Measurements from ENCODE around the gene SNRNP25. TPM values are rescaled to one million over a fixed set of nuclear protein-coding genes. Genes with fewer than 3 reads are reported as not detected.
A peak's percentile ranks its signal among the peaks of the same experiment; 100 is the strongest.
"Not testable (repeated sequence)": the region's sequence is repeated elsewhere in the genome, so short reads cannot be mapped to it uniquely, and the experiment has no call there.

Gene SNRNP25
- total and polyA plus RNA-seq, 11 donors, result 41.6 to 127 (median 56.7) TPM

DNA sequence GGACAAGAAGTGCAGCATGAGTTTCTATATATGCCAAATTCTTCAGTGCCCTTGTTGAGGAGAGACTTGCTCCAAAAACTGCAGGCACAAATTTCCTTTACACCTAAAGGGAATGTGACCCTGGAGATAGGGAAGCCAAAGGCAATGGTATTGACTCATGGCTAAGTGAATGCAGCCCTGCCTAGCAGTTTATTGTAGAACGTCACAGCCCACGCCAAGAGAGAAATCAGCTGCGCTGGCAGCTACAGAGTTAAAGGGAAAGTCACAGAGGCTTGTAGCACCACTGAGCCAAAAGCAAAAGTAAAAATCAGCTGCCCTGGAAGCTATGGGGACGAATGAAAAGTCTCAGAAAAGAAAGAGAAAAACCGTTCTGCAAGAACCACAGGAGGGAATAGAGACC is 10.3 kb upstream of the SNRNP25 start:
- TF ChIP-seq POLR2A (IDR thresholded peaks at IDR 0.05), result no peak
- no peak for TF ChIP-seq CTCF (IDR thresholded peaks at IDR 0.05)
- Histone ChIP-seq H3K36me3 (peaks cover 0 to 34% (median 28%) of the 10 kb centered on the region in 9 donors), H3K4me3 (no peak overlapping the region), H3K9me3 (no peaks in the 10 kb centered on the region), H3K27ac (no peak overlapping the region), H3K4me1 (peaks cover 0 to 6% (median 0%) of the 10 kb centered on the region in 12 donors), H3K27me3 (no peaks in the 10 kb centered on the region)
- WGBS, 4 donors, result 80 to 88% (median 82%) methylated on average over 5 of the region's 5 CpGs
- ATAC-seq, result no peak
- intact Hi-C loops (cut with DNase I), result no loop called here
- no peak for DNase-seq

- intact Hi-C loops (cut with DNase I), result no loop called here
- 89 to 95% (median 95%) methylated on average over 8 of the region's 8 CpGs for WGBS, 4 donors
- Histone ChIP-seq H3K36me3 (peaks cover 0 to 36% (median 28%) of the 10 kb centered on the region in 9 donors), H3K4me3 (no peak overlapping the region), H3K4me1 (no peaks in the 10 kb centered on the region), H3K27me3 (no peaks in the 10 kb centered on the region), H3K9me3 (no peaks in the 10 kb centered on the region), H3K27ac (no peak overlapping the region)
- no peak for TF ChIP-seq CTCF (IDR thresholded peaks at IDR 0.05)
- TF ChIP-seq POLR2A (IDR thresholded peaks at IDR 0.05), result no peak
- ATAC-seq (no peak), DNase-seq (peak in 1 of 5 donors; percentile 3)
Measured at GRCh38 chr16:44655-45054, 9.0 kb upstream of the SNRNP25 start.

DNA sequence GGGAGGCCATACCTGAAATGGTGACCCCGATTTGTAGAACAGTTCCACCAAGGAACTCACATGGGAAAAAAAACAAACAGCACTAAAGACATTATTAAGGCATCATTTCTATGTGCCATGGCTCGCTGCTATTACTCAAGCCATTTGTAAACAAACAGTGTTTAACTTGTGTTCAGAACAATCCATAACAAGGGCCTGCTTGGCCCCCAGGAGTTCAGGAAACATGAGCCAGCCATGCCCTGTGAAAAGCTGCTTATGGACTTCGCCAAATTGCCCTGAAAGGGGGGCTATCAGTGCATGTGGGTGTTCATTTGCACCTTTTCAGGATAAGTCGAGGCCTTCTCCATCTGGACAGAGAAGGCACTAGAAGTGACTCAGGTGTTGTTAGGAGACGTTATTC is 8.2 kb upstream of the SNRNP25 start:
- H3K4me1 ChIP-seq, result no peaks in the 10 kb centered on the region
- intact Hi-C loops (cut with DNase I), result no loop called here
- no peak overlapping the region for H3K4me3 ChIP-seq
- 95 to 99% (median 96%) methylated on average over 5 of the region's 5 CpGs for WGBS, 4 donors
- TF ChIP-seq POLR2A (IDR thresholded peaks at IDR 0.05), result no peak
- no peaks in the 10 kb centered on the region for H3K27me3 ChIP-seq
- no peak overlapping the region for H3K27ac ChIP-seq
- ATAC-seq (no peak), DNase-seq (peak in 1 of 5 donors; percentile 2)
- no peaks in the 10 kb centered on the region for H3K9me3 ChIP-seq
- H3K36me3 ChIP-seq, result peaks cover 0 to 36% (median 32%) of the 10 kb centered on the region in 9 donors

DNA sequence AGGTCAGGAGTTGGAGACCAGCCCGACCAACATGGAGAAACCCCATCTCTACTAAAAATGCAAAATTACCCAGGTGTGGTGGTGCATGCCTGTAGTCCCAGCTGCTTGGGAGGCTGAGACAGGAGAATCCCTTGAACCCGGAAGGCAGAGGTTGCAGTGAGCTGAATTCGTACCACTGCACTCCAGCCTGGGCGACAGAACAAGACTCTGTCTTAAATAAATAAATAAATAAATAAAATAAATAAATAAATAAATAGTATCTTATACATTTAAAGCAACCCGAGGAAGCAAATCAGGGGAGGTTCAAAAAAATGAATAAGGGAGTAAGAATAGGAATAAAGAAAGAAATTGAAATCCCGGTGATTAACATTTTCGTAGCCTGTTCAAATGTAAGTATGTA is 7.1 kb upstream of the SNRNP25 start:
- 95 to 97% (median 96%) methylated on average over 7 of the region's 7 CpGs for WGBS, 4 donors

DNA sequence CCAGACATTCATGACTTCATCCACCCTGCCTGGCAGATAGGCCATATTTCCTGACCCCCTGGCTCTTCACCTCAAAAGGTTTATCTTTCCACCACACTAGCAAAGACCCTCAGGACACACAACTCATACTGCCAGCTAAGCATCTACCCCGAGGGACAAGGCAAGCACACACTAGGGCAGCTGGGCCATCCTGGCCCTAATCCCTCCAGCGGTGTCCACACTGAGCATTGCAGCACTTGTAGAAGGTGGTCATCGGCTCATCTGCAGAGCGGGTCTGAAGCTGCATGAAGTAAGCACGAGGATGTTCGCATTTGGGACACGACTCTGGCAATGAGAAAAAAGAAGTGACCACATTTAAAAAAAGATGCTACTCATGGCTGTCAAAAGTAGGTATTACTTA is 6.4 kb upstream of the SNRNP25 start:
- Histone ChIP-seq H3K36me3 (peaks cover 0 to 46% (median 35%) of the 10 kb centered on the region in 9 donors), H3K27me3 (no peaks in the 10 kb centered on the region), H3K9me3 (no peaks in the 10 kb centered on the region), H3K4me1 (peaks cover 0 to 12% (median 0%) of the 10 kb centered on the region in 12 donors), H3K4me3 (no peak overlapping the region), H3K27ac (no peak overlapping the region)
- TF ChIP-seq POLR2A (IDR thresholded peaks at IDR 0.05) (no peak), CTCF (IDR thresholded peaks at IDR 0.05) (no peak)
- WGBS, 4 donors, result 90 to 97% (median 96%) methylated on average over 7 of the region's 7 CpGs
- peak in 1 of 4 donors; percentile 24 for ATAC-seq
- peak in 1 of 5 donors; percentile 13 for DNase-seq
- intact Hi-C loops (cut with DNase I), result no loop called here

More for the DNA sequence above, 7.1 kb upstream of the SNRNP25 start:
- H3K27me3 ChIP-seq; H3K4me3 ChIP-seq; H3K9me3 ChIP-seq; ATAC-seq; H3K4me1 ChIP-seq; H3K27ac ChIP-seq; intact Hi-C loops (cut with DNase I): not testable (repeated sequence)
- peaks cover 0 to 46% (median 35%) of the 10 kb centered on the region in 9 donors for H3K36me3 ChIP-seq
- DNase-seq, result peak in 1 of 5 donors; percentile 6
